ACC112 (cell line): ENCODE data around the gene PSMD8.

Experiments
- H2AFZ ChIP-seq: fragments of 200-600 bp; sonication (generic); one replicate; pipeline ENCODE4 v1.6.0; 2017; ENCODE audit warnings: antibody characterized with exemption, low read length; ENCODE audit not compliant: unreplicated experiment
- H3K27ac ChIP-seq: fragments of 200-600 bp; sonication (generic); 2 replicates; pipeline ENCODE4 v1.5.1; 2014; ENCODE audit warnings: low read depth, mild to moderate bottlenecking, antibody characterized with exemption, low read length, moderate library complexity
- H3K27me3 ChIP-seq: fragments of 200-600 bp; sonication (generic); 2 replicates; pipeline ENCODE4 v1.6.1; 2014; ENCODE audit warnings: mild to moderate bottlenecking, antibody characterized with exemption, low read length, moderate library complexity, mixed read lengths; ENCODE audit not compliant: insufficient read depth
- H3K36me3 ChIP-seq: fragments of 200-600 bp; sonication (generic); 2 replicates; pipeline ENCODE4 v1.6.1; 2016; ENCODE audit warnings: mild to moderate bottlenecking, antibody characterized with exemption, low read length, moderate library complexity, mixed read lengths; ENCODE audit not compliant: insufficient read depth
- H3K4me1 ChIP-seq: fragments of 200-600 bp; sonication (generic); one replicate; pipeline ENCODE4 v1.6.1; 2016; ENCODE audit warnings: low read length, mixed read lengths; ENCODE audit not compliant: insufficient read depth, unreplicated experiment, control insufficient read depth
- H3K4me3 ChIP-seq: fragments of 200-600 bp; sonication (generic); 2 replicates; pipeline ENCODE4 v1.5.1; 2014; ENCODE audit warnings: mild to moderate bottlenecking, low read depth, low read length
- H3K79me2 ChIP-seq: fragments of 200-600 bp; sonication (generic); one replicate; pipeline ENCODE4 v1.6.0; 2016; ENCODE audit warnings: low read length; ENCODE audit not compliant: control insufficient read depth, unreplicated experiment, insufficient read depth

PSMD8 gene

DNA sequence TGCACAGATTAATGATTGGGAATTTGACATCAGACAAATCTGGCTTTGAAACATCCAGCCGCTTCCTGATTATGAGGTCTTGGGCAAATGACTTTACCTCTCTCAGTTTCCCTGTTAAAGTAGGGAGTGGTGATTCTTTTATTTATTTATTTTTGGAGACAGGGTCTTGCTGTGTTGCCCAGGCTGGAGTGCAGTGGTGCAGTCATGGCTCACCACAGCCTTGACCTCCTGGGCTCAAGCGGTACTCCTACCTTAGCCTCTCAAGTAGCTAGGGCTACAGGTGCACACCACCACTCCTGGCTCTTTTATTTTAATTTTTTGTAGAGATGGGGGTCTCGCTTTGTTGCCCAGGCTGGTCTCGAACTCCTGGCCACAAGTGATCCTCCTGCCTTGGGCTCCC lies 2.7 kb downstream of the PSMD8 start:
- H3K4me1 ChIP-seq: peaks cover 10% of the 10 kb centered on the region
- H3K27me3 ChIP-seq: no peaks in the 10 kb centered on the region

DNA sequence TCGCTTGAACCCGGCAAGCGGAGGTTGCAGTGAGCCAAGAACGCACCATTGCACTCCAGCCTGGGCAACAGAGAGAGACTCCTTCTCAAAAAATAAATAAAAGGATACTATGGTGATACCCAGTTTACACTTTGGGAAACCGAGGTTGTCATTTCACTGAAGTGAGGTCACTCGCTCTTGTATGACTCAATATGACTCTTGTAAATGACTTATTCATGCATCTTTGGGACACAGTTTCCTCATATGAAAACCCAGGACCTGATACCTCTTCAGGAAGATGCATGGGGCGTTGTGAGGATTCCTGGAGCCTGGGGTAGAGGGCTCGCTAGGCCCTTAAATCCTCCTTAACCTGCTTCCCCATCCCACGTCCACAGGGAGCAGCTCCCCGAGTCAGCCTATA lies 4.5 kb downstream of the PSMD8 start:
- H2AFZ ChIP-seq: no peak overlapping the region
- H3K36me3 ChIP-seq: peaks cover 10% of the 10 kb centered on the region; the same call in 1 of the 2 replicates
- H3K4me3 ChIP-seq: no peak overlapping the region
- H3K79me2 ChIP-seq: peaks cover 40% of the 10 kb centered on the region
- no peak overlapping the region for H3K27ac ChIP-seq
- no peaks in the 10 kb centered on the region for H3K27me3 ChIP-seq
- H3K4me1 ChIP-seq: peaks cover 10% of the 10 kb centered on the region

More for the DNA sequence above, 2.7 kb downstream of the PSMD8 start:
- Histone ChIP-seq H3K27ac (no peak overlapping the region), H3K36me3 (peaks cover 10% of the 10 kb centered on the region; the same call in 1 of the 2 replicates), H3K4me3 (no peak overlapping the region), H2AFZ (no peak overlapping the region), H3K79me2 (peaks cover 40% of the 10 kb centered on the region)

DNA sequence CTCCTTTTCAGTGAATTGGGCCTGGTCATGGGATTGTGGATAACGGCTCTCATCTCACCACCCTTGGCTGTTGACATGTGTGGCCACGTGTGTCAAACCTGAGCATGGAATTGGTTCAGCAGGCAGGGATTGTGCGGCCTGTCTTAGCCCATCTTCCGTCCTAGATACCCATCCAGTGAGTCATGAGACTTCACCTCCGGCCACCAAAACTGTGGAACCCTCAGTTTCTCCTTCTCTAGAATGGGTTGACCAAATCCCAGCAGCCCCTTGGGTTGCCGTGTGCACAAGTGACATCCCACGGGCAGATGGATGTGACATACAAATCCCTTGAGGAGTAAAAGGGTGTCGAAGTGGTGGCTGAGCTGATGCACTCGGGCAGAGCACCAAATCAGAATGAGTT lies 6.8 kb downstream of the PSMD8 start:
- Histone ChIP-seq H3K4me3 (no peak overlapping the region), H3K79me2 (peaks cover 28% of the 10 kb centered on the region), H3K27me3 (no peaks in the 10 kb centered on the region), H3K27ac (no peak overlapping the region), H3K36me3 (peaks cover 10% of the 10 kb centered on the region; the same call in 1 of the 2 replicates), H3K4me1 (peaks cover 8% of the 10 kb centered on the region), H2AFZ (no peak overlapping the region)

DNA sequence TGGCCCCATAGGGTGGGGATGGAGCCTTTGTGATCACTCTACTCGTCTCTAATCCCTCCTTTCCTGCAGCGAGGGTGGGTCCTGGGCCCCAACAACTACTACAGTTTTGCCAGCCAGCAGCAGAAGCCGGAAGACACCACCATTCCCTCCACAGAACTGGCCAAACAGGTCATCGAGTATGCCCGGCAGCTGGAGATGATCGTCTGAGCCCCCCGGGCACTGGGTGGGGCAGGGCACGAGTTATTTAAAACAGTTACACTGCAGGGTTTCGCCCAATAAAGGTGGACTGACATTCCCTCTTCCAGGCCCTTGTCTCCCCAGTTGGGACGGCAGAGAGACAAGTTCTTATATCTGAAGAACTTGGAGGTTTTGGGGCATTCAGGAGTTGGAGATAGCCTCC lies 8.8 kb downstream of the PSMD8 start:
- Histone ChIP-seq H3K27me3 (no peaks in the 10 kb centered on the region), H3K4me1 (no peaks in the 10 kb centered on the region), H2AFZ (no peak overlapping the region), H3K27ac (no peak overlapping the region), H3K36me3 (peaks cover 6% of the 10 kb centered on the region; the same call in 1 of the 2 replicates), H3K4me3 (no peak overlapping the region), H3K79me2 (peaks cover 9% of the 10 kb centered on the region)

DNA sequence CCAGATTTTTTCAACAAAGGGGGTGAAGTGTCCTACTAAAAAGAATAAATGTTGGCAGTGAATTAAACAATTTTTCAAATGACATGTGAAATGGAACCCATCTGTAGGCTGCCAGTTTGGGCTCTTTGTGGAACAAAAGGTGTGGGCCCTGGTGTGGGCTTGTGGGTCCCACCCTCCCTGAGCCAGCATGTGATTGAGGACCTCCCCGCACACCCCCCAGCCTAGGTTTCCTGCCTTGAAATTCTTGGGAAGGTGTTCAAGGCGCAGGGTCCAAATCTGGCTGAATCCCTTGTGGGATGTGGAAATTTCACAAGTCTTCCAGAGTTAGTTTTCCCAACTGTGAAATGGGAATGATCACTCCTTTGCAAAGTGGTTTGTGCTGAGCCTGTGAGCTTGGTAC lies 9.4 kb downstream of the PSMD8 start:
- Histone ChIP-seq H3K4me3 (no peak overlapping the region), H3K4me1 (no peaks in the 10 kb centered on the region), H3K27me3 (no peaks in the 10 kb centered on the region), H2AFZ (no peak overlapping the region), H3K79me2 (peaks cover 9% of the 10 kb centered on the region), H3K36me3 (peaks cover 6% of the 10 kb centered on the region; the same call in 1 of the 2 replicates), H3K27ac (no peak overlapping the region)

DNA sequence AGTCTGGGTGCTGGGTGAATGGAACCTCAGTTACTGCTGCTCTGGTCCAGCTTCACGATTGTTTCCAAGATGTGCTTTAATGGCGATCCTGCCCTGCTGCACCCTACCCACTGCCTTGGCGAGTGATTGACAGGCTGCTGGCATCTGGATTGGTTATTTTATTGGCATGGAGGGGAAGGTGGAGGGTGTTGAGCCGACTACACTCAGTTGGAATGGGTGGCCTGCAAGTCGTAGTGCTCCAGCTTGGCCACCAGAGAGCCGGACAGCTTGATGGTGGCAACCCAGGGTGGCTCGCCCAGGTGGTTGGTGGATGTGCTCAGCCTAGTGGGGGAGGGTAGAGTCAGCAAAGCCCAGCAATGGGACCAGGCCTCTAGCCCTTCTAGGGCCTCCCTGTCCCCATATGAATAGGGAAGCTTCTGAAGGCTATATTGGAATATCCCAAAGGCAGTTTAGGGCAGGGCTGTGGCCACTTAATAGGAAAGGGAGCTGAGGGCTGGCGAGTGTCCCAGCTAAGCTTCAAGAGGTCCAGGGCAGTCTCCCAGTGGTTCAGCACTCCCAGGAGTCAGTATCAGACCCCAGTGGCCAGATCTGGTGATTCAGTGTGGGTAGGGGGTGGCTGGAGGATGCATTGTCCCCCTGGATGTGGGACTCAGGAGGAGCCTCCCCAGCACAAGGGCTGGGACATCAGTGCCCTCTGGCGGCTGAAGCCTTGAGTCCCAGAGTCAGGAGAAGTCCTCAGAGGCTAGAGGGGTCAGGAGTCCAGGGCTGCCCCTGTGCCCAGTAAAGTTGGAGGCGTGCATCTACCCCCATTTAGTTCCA lies 10.0 kb downstream of the PSMD8 start:
- no peak overlapping the region for H3K4me3 ChIP-seq
- H3K36me3 ChIP-seq: peaks cover 6% of the 10 kb centered on the region; the same call in 1 of the 2 replicates
- no peaks in the 10 kb centered on the region for H3K4me1 ChIP-seq
- H3K27ac ChIP-seq: no peak overlapping the region
- peaks cover 5% of the 10 kb centered on the region for H3K79me2 ChIP-seq
- no peak overlapping the region for H2AFZ ChIP-seq
- H3K27me3 ChIP-seq: no peaks in the 10 kb centered on the region

DNA sequence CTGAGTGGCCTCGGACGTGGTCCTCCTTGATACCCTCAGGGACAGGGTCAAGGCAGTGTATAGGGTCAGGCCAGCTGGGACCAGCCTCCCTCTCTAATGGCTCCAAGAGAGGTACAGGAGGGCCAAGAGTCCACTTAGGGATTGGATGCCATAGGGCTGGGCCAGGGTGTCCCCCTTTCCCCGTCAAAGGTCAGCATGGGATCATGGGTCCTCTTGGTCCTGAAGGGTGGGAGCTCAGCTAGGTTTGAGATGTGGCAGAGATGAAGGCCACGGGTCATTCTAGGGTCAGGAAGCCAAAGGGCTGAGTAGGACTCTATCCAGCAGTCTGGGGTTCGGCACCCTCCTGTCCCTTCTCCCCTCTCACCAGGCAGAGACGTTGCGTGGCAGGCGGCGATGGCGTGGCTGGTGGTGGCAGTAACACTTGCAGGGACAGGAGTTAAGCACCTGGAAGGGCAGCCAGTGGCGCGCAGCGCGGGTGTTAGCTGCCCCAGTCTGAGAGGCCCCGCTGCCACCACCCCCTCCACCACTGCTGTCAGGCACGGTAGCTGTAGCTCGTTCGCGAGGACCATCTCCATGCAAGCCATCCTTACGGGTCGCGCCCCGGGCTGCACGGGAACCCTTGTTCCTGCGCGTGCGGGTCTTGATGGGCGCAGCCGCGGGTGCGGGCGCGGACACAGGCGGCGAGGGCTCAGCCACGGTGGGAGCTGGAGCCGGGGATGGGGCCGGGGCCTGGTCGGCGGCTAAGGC lies 10.9 kb downstream of the PSMD8 start:
- peaks cover 8% of the 10 kb centered on the region for H3K79me2 ChIP-seq
- H3K4me3 ChIP-seq: no peak overlapping the region
- no peak overlapping the region for H3K27ac ChIP-seq
- H3K36me3 ChIP-seq: peaks cover 6% of the 10 kb centered on the region; the same call in 1 of the 2 replicates
- no peak overlapping the region for H2AFZ ChIP-seq
- peaks cover 4% of the 10 kb centered on the region for H3K4me1 ChIP-seq
- no peaks in the 10 kb centered on the region for H3K27me3 ChIP-seq

DNA sequence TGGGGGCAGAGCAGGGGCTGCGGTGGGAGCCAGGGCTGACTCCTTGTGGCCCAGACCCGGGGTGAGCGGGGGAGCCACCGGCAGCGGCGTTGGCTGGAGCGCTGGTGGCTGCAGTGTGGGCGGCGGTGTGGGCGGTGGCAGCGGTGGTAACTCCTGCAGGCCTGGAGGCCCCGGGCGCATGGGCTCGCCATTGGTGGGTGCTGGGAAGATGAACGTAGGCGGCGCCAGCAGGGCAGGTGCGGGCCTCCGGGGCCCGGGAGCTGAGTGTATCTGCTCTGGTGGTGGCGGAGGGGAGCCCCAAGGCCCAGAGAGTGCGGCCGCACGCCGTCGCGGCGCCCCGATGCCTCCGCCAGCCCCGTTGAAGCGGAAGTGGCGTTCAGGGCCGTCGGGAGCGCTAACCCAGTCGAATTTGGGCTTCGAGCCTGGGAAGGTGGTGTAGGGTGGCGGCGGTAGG lies 11.5 kb downstream of the PSMD8 start:
- H3K27ac ChIP-seq: no peak overlapping the region
- H3K27me3 ChIP-seq: no peaks in the 10 kb centered on the region
- H3K4me3 ChIP-seq: no peak overlapping the region
- peaks cover 5% of the 10 kb centered on the region; the same call in 1 of the 2 replicates for H3K36me3 ChIP-seq
- H3K4me1 ChIP-seq: peaks cover 9% of the 10 kb centered on the region
- peaks cover 11% of the 10 kb centered on the region for H3K79me2 ChIP-seq
- no peak overlapping the region for H2AFZ ChIP-seq

DNA sequence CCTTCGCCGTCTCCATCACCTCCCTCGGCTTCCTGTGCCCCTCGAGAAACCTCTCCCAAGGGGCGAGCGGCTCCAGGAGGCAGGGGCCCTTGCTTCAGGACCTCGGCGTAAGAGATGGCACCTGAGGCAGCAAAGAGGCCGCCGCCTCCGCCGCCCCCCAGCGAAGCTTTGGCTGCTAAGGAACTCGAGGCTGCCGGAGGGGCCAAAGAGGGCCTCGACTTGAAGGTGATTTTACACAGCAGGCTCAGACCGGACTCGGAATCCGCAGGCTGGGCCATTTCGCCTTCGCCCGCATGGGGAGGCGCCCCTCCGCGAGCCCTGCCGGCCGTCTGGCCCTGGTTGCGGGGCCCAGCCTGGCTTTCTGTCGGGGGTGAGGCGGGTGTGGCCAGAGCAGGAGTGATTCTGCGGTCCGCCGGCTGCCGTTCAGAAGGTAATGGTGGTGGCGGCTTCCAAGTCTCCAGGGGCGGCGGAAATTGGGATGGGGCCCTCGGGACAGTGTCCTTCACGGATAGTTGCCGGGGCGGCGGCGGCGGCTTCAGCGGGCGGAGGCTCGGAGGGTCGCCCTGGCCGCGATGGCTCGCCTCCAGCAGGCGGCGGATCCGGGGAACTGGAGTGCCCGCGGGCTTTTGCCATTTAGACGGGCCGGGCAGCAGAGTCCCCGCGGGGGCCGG lies 12.1 kb downstream of the PSMD8 start:
- peaks cover 11% of the 10 kb centered on the region for H3K79me2 ChIP-seq
- H3K27me3 ChIP-seq: no peaks in the 10 kb centered on the region
- peaks cover 11% of the 10 kb centered on the region for H3K4me1 ChIP-seq
- no peaks in the 10 kb centered on the region for H3K36me3 ChIP-seq
- no peak overlapping the region for H3K27ac ChIP-seq
- H2AFZ ChIP-seq: no peak overlapping the region
- H3K4me3 ChIP-seq: no peak overlapping the region

DNA sequence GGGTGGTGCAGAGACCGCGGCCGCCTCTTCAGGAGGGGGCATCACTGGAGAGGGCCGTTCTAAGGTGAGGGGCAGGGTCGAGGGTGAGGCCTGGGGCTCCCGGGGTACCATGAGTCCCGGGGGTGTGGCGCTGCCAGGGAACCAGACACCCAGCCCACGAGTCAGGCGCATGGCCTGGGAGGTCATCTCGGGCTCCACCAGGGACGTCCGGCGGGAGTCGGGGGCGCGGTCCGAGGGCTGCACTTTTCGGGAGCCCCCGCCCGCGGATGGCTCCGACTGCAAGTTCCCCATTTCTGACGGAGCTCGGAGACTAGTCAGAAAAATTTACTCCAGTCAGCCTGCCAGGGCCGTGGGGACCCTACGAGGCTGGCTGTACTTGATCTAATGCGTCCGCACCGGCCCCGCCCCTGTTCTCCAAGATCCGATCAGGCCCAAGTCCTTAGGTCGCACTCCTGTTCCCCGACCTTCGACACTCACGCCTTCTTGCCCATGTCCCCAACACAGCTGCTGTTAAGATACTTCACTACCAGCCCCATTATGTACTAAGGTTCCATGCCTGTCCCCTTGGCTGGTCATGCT lies 12.7 kb downstream of the PSMD8 start:
- H3K4me3 ChIP-seq: peak overlapping the region; percentile 88
- H3K79me2 ChIP-seq: peaks cover 11% of the 10 kb centered on the region
- no peak overlapping the region for H2AFZ ChIP-seq
- no peaks in the 10 kb centered on the region for H3K27me3 ChIP-seq
- 0 out of 2 replicates have a peak overlapping the region, but pooled peaks have one; percentile 52 for H3K27ac ChIP-seq
- H3K36me3 ChIP-seq: no peaks in the 10 kb centered on the region
- peaks cover 14% of the 10 kb centered on the region for H3K4me1 ChIP-seq
